ENCODE data around the gene MRGPRF.
A peak's percentile ranks its signal among the peaks of the same experiment; 100 is the strongest.

Gene MRGPRF

DNA sequence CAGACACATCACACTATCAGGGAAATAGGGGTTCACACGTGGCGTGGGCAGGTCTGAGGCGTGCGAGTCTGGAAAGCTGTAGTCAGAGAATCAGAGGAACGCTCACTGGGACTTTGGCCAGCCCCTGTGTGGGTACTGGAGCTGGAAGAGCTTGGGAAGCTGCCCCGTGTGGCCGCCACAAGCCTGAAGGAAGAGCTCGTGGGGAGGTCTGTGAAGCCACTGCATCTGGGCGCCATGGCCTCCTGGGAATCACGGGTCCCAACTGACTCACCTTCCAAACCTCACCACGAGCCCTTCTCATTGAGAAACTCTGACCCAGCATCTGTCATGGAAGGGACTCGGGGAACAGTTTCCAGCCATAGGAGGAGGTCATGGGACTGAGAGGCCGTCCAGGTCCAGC, 5.9 kb upstream of the MRGPRF start:
- no peak for DNase-seq

DNA sequence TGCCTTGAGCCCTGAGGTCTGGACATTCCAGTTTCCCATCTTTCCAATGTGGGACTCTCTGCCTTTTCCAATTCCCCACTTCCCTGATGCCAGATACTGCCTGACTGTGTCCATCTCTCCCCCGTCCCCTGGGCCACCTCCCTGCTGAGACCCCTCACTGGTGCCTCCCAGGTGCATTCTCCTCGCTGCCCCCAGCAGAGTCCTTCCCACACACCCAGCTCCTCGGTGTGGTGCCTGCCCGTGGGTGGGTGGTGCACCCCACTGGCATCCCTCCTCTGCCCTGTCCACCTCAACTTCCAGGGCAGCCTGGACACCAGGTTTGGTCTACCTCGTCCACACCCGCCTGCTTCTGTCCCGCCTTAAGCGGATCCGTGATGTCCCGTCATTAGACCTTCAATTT, 4.9 kb upstream of the MRGPRF start:
- no peak for DNase-seq

DNA sequence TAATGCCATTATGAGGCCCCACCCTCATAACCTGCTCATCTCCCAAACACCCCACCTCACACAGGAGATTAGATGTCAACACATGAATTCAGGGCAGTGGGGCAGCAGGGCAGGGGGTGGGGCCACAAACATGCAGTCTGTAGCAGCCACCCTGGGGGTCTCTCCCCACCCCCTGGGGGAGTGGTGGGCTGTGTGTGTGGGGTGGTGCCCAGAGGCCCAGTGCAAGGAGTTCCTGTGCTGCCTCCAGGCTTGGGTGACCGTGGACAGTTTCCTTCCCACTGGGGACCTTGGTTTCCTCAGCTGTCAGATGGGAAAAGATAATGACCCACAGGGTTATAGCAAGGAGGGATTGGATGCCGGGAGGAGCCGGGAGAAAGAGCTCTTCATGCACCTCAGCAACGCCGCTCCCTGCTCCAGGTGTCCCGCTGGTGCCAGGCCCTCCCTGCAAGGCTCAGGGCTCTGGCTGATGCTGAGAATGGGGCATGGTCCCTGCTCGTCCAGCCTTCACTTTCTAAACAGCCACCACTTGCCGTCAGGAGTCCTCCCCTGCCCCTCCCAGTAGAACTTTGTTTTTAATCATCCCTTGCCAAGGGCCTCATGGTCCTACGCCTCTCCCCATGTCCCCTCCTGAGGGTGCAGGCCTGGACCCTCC, 2.0 kb upstream of the MRGPRF start:
- no peak for DNase-seq

DNA sequence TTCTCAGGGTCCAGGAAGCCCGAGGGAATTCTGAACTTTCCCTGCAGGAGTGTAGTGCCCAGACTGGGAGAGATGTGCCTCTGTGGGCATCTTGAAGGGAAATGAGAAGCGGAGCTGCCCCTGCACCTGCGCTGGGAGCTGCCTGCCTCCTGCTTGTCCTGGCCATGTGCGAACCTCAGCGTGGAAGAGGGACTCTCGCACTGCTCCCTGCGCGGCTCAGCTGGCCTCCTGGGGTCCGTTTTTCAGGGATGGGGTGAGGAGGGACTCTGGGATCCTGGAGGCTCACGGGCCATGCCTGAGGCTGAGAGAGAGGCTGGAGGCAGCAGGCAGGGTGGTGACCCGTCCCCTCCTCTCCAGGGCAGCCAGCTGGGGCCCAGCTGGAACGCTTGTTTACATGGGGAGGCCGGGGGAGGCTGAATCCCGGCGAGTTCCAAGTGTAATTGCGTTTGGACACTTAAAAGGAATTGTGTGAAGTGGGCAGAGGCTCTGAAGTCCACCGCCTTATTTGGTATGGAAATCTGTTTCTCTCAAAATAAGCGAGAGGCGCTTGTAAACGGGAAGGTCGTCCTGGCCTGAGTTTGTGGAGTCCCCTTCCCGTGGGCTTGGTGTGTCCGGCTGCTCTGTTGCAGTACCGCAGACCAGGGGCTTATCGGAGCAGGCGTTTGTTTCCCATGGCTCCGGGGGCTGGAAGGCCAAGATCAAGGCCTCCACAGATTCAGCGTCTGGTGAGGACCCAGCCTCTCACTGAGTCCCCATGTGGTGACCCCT, 1.2 kb upstream of the MRGPRF start:
- DNase-seq, result no peak

DNA sequence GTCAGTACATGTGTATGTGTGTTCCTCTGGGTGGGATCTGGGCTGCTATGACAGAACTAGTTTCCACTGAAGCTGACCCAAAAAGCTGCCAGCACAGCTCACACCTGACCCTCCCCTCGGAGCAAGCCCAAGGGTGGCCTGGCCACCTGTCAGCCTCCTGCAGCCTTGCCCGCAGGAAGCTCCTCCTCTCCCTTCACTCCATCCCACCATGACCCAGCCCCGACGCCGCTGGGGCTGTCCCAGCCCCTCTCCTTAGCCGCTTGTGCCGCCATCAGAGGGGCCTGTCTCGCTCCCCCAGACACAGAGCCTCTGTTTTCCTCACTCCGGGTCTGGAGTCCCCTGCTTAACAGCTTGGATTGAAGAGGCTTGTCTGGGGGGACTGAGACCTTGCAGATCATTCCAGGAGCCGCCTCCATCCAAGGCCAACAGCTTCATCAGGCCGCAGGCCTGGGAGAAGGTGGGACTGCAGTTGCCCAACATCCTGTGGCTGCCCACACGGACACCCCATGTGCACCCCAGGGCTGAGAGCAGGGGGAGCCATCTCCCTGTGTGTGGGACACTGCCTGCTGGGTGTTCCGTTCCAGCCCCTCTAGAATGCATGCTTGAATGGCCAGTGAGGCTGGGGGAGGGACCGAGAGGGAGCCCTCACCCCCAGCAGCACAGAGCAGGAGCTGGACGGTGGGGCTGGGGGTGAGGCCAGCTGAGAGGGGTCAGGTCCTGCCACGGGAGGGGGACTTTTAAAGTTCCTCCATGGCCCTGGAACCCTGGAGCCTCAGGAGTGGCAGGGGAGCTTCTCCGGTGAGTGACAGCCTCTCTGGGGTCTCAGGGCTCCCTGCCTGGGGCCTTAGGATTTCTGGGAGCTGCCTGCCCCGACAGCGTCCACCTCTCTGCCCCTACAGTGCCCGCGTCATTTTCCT, 696 bp downstream of the MRGPRF start:
- DNase-seq, result no peak

DNA sequence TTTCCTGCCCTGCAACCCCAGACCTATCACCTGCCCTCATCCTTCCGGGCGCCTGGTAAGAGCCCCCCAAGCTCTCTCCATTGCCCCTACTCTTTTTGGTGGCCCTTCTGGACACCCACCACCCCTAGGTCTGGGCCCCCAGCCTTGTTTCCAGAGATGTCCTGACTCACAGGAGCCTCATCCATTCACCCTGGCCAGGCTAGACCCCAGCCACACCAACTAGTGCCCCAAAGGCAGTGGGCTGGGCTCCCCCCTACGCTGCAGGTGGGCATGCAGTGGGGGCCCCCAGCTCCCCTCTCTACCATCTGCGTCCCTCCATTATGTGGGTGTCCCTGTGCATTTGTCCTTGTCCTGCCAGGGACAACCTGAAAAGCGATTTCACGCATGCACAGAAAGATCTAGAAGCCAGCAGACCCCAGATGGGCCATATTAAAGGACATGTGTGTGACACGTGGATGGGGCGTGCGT, 1.4 kb downstream of the MRGPRF start:
- DNase-seq, result no peak

DNA sequence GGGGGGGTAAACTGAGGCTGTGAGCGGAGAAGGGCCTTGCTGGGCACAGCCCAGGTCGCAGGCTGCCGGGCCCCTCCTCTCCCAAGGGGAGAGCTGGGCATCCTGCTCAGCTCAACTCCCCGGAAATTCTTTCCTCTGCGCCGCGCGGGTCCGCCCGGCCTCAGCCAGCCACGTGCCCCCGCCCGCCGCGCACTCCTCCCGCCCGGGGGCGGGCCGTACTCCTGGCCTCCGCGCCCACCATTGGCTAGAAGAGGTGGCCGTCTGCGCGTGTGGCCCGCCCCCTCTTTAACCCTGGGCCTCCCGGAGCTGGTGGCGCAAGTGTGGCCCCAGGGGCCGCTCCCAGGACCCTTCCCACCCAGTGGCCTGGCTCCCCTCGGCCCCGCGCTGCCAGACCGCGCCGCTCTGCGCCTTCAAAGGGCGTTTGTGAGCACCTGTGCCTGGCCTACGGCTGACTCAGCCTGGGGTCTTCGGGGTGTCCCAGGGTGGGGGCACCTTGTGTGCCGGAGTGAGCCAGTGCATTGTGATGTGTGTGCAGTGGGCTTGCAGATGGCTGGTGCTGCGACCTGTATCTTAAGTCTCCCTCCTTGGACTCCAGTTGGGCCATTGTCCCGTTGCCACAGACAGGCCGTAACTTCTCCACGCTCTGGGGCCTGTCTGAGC, 2.0 kb downstream of the MRGPRF start:
- peak; percentile 77 for DNase-seq

DNA sequence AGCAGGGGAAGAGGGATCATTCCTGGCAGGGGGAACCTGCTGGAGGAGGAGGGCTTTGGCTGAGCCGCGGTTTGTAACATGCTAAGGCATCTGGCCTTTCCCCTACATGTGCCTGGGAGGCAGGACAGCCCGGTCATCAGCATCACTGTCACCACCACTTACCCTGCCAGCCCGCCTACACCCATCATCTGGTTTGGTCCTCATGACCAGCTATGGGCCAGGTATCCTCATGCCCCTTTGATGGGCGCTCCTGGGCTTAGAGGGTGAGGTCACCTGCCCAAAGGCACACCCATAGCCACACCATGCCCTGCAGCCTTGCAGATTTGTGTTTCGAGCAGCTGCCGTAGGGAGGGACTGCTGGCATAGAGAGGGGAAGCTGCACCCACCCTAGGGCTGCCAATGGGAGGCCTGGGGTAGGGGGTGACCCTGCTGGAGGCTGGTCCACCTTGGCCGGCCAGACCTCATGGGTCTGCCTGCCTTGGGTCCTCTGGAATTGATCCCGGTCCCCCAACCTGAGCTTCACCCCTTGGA, 2.6 kb downstream of the MRGPRF start:
- DNase-seq, result peak; percentile 55

DNA sequence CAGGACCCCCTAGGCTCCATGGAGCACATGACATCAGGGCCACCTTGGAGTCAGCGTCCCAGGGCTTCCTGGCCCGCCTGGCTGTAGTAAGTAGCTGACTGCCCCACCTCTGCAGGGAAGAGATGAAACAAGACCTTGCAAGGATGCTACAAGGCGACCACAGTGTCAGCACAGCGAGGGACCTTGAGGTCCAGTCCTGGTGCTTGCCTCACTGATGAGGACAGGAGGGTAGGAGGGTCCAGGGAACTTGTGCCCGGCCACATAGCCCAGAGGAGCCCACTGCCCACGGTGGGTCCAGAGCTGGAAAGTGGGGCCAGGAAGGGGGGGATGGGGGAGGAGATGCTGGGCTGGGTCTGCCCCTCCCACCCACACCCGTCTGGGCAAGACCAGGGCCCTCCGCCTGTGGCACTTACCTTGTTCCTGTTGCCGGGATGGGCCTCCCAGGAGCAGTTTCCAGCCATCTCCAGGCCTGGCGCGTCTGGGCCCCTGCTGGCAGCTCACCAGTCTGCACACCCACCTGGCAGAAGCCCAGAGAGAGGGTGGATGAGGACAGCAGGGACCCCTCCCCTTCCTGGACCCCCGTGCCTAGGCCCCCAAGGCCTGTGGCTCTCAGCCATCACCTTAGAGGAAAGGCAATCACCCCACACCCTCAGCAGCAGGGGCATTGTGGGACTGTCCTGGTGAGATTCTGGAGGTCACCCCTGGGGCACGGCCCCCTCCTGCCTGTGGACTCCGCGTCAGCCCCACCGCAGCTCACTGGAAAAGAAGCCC, 3.4 kb downstream of the MRGPRF start:
- no peak for DNase-seq

DNA sequence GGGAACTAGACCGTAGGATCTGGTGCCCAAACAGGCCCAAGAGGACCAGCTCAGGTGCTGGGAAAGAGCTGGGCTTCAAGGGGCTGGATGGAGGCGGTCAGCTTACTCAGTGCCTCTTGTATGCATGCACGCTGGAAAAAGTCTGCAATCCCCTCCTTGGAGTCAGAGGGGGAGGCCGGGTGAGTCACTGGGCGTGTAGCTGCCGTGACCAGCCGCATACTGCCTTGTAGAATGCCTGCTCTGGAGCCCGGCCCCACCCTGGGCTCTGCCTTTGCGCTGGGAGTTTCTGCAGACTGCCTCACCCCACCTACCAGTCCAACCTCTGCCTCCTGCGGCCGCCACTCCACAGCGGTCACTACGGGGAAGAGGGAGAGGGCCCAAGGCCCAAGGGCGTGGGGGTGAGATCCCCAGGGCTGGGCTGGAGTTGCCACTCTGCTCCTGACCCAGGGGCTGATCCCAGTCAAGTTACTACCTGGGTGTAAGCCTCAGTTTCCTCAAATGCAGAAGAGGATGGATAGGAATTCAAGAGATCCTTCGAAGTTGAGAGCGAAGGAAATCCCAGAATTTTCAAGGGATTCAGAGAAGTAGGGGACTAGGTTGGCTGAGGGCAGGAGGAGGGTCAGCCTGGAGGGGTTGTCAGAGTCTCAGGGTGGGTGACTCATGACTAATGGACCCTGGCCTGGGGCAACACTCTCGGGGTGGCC, 4.2 kb downstream of the MRGPRF start:
- DNase-seq, result peak; percentile 70

DNA sequence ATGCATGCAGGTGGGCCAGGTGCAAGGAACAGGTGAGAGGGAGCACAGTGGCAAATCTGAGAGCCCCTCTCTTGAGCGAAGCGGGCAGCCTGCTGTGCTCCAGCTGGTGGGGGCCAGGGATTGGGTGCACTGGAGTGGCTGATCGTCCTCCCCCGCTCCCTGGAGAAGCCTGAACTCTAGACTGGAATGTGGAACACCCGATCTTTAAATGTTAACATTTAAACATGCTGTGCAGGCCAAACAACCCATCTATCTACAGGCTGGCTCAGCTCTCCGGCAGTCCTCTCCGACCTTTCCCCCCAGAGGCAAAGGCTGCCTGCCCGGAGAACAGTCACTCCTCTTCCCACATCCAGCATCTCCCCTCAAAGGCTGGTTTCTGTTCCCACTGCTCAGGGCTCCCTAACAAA, 5.1 kb downstream of the MRGPRF start:
- no peak for DNase-seq

DNA sequence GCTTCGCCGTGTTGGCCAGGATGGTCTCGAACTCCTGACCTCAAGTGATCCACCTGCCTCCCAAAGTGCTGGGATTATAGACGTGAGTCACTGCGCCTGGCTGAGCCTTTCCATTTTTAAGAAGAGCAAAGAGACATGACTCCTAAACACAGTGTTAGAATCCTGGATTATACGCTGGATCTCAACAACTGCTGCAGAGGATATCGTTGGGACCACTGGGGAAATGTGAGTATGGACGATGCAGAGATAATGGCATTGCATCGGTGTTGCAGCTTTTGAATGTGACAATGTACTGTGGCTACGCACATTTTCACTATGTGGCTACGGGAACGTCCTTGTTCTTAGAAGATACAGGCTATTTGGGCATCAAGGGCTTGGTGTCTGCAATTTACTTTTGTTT, 6.2 kb downstream of the MRGPRF start:
- DNase-seq, result no peak

DNA sequence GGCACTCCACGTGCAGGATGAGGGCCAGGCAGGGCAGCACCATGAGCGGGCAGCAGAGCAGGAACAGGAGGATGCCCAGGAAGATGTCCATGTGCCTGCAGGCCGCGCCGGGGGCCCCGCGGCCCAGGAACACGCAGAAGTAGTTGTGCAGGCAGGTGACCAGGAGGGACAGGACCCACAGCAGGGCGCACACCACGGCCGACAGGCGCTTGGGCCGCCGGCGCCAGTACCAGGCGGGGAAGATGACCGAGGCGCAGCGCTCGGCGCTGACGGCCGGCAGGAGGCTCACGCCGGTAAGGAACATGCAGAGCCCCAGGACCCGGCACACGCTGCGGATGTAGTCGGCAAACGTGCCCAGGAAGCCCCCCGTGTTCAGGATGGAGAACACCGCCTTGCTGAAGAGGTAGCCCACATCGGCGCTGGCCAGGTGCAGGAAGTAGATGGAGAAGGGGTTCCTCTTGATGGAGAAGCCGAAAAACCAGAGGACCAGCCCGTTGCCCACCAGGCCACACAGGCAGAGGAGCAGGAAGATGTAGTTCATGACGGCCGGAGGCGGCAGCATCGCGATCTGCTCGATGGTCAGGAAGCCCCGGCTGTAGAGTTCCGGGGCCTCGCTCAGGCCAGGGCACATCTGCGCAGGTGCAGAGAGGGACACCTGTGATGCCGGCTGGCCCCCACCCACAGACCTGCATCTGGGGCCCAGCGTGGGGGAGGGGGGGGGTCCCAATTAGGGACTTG, 7.2 kb downstream of the MRGPRF start:
- no peak for DNase-seq

DNA sequence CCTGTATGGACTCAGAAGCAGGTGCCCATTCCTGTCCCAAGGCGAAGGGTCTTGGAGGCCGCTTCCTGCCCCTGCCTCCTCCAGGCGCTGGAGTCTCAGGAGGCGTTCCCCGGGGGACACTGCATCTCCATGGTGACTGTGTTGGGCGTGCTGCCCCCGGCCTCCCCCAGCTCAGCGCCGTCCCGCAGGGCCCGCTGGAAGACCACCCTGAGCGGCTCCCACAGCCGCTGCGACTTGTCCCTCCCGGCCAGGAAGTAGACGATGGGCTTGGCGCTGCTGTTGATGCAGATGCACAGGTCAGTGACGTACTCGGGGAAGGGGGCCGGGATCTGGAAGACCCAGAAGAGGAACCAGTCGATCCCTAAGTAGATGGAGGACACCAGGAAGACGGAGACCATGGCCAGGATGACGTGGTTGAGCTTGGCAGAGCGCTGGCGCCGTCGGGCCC, 7.8 kb downstream of the MRGPRF start:
- DNase-seq, result no peak

DNA sequence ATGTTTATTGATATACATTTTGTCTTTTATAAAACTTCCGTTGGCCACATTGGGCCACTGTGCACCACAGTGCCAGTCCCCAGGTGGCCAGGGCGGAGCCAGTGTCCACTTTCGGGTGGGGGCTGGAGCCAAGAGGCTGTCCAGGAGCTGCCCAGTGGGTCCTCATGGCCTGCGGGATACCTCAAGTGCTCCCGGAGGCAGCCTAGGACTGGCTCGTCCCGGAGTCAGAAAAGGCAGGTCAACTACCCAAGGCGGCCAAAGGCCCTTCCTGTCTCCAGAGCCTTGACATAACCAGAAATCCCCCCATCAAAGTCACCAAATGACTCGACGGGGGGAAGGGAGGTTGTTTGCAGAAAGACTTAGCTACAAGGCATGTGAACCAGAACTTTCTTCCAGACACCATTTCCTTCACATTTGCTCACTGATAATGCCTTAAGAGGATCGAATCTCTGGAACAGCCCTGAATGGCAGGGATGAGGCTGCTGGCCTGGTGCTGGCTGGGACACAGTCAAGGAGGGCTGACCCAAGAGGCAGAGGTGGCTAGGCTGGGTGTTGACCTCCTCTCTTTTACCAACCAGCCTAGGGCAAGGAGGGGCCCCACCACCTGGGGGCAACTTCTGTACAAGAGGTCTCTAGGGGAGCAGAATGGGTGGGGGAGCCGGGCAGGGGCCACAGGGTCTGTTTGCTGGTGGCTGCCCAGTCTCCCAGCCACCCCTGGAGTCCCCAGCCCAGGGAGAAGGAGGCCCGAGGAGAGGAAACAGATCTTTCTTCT, 8.4 kb downstream of the MRGPRF start:
- DNase-seq, result no peak

DNA sequence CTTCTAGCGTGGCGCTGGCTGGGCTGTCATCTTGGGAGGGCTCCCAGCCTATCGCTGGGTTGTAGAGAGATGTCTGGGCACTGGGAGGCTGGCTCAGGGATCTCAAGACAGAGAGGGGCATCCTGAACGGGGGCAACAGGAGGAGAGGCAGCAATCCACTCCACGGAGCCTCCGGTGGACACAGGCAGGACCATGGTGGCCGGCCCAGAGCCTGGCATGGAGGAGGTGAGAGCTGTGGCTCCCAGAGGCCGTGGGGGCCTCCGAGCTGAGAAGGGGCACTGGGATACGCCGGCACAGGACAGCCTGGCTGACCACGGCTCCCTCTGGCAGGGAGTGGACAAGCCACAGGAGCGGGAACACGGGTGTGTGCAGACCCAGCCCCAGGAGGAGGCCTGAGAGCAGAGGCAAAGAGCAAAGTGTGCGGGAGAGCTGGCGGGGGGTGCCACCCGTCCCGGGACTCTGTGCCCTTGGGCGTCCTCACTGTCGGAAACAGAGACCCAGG, 9.1 kb downstream of the MRGPRF start:
- DNase-seq, result no peak

DNA sequence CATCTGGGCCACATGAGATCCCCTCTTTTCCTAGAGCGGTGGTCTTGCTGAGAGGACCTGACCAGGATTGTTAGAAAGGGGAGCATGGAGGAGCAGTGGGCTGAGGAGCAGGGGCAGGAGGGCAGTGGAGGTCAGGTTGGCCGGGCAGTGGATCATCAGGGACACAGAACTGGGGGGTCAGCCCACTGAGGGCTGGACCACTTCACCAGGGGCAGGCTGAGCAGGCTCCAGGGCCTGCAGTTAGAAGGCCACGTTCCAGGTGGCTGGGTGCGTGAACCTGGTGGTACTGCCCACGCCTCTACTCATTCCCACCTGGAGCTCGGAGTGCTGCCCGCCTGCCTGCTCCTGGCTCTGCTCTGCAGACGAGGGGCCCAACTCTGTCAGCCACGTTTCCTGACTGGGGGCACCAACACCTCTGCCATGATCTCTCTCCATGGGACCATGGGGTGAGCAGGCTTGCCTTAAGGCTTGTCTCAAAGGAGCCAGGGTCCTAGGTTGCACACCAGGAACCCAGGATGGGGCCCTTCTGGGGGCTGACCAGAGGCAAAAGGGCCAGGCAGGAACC, 9.7 kb downstream of the MRGPRF start:
- DNase-seq, result no peak

DNA sequence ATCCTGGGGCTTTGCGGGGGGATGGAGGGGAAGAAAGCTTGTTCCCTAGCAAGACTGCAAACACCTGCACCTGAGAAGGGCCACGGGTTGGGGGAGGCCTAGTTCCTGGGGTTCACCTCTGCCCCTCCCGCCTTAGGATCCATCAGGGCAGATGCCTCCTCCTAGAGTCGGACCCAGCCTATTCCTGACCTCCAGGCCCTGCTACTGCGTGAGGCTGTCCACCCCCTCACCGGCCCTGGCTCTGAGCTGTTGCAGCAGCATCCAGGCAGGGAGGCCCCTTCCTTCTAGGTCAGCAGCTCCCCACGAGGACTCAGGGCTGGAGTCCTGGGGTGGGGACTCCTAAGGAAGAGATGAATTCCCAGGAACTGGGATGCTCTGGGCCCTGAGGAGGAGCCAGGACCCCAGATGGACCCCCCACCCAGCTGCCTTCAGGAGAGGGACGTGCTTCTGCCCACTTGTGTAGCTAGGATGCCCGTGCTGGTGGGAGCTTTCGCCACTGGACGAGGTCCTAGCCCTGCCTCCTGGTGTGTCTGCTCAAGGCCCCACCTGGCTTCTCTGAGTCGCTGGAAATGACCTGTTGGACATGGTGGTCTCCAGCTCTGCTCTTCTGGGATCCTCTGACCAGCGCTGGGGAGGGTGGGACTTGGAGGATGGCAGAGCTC, 10.3 kb downstream of the MRGPRF start:
- no peak for DNase-seq

Data from suppressor macrophage treated with lipopolysaccharide for 4 hours (primary cell).